HG03060 (cell line): Measurements from ENCODE around the gene ESR1.

Experiments used
- ATAC-seq: cut with Tn5 transposase; IDR thresholded peaks from one replicate; pipeline ENCODE4 v1.9.1; 2021; ENCODE audit warnings: low read depth, moderate number of reproducible peaks; ENCODE audit not compliant: unreplicated experiment

Gene ESR1

DNA sequence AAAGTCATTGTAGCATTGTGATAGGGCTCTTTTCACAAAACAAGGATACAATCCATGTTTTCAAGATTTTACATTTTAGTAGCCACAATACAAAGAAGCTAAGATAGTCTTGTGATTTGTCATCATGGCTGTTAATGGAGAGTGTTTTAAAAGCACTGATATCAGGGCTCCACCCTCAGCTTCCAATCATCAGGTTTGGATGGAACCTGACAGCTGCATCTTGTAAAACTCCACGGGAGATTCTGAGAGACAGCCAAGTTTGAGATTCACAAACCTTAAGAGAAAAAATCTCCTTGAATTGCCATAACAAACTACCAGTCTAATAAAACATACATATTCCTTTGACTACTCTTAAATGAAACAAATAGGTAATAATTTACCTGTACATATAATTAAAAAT is 280.2 kb downstream of the ESR1 start:
- ATAC-seq: no peak

- ATAC-seq: no peak
Observed at GRCh38 chr6:152089992-152090391, 282.5 kb downstream of the ESR1 start.

DNA sequence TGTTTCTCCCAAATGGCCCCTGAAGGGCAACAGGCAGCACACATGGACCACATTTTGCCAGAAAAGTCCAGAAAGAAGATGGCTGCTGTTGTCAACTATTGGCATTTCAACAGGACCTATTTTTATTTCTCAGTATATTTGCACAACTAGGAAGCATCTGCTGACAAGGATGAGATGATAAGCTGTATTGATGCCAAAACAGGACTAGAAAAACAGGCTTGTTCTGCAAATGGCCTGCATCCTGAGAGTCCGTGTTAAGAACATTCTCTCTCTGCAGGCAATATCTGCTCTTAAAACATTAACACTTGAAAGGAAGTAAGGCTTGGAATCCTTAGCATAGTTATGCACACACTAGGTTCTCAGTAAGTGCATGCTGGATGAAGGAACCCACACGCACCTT is 283.7 kb downstream of the ESR1 start:
- no peak for ATAC-seq

- no peak for ATAC-seq
Observed at GRCh38 chr6:152091851-152092341, 284.4 kb downstream of the ESR1 start.

GRCh38 chr6:152093711-152094110 is 286.2 kb downstream of the ESR1 start:
- no peak for ATAC-seq

- no peak for ATAC-seq
Observed at GRCh38 chr6:152094276-152094675, 286.8 kb downstream of the ESR1 start.

DNA sequence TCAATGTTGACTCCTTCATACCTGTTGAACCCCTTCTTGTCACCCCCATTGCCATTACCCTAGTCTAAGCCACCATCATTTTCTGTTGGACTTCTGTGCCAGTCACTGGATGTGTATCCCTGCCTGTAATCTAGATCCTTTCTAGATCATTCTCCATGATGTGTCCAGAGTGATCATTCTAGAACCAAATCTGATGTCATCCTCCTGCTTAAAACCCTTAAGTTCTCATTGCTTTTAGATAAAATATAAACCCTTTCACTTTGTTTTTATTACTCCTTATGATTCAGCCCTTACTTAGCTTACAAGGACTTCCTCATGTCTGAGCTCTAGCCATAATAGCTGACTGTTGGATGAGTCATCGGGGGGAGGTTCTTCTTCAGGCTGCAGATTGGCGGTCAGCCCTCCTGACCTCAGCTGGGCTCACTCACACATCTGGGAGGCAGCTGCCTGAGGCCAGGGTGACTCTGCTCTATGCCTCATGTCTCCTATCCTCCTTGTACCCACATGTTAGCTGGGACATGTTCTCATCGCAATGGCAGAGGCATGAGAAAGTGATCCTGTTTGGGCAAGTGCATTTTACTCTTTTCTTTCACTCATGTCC is 287.6 kb downstream of the ESR1 start:
- peak; percentile 86 for ATAC-seq

GRCh38 chr6:152096863-152097496 is 289.5 kb downstream of the ESR1 start:
- ATAC-seq: no peak

DNA sequence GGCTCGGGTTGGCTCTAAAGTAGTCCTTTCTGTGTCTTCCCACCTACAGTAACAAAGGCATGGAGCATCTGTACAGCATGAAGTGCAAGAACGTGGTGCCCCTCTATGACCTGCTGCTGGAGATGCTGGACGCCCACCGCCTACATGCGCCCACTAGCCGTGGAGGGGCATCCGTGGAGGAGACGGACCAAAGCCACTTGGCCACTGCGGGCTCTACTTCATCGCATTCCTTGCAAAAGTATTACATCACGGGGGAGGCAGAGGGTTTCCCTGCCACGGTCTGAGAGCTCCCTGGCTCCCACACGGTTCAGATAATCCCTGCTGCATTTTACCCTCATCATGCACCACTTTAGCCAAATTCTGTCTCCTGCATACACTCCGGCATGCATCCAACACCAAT is 291.2 kb downstream of the ESR1 start:
- ATAC-seq: no peak

DNA sequence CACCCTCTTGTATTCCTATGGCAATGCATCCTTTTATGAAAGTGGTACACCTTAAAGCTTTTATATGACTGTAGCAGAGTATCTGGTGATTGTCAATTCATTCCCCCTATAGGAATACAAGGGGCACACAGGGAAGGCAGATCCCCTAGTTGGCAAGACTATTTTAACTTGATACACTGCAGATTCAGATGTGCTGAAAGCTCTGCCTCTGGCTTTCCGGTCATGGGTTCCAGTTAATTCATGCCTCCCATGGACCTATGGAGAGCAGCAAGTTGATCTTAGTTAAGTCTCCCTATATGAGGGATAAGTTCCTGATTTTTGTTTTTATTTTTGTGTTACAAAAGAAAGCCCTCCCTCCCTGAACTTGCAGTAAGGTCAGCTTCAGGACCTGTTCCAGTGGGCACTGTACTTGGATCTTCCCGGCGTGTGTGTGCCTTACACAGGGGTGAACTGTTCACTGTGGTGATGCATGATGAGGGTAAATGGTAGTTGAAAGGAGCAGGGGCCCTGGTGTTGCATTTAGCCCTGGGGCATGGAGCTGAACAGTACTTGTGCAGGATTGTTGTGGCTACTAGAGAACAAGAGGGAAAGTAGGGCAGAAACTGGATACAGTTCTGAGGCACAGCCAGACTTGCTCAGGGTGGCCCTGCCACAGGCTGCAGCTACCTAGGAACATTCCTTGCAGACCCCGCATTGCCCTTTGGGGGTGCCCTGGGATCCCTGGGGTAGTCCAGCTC is 292.1 kb downstream of the ESR1 start:
- no peak for ATAC-seq

DNA sequence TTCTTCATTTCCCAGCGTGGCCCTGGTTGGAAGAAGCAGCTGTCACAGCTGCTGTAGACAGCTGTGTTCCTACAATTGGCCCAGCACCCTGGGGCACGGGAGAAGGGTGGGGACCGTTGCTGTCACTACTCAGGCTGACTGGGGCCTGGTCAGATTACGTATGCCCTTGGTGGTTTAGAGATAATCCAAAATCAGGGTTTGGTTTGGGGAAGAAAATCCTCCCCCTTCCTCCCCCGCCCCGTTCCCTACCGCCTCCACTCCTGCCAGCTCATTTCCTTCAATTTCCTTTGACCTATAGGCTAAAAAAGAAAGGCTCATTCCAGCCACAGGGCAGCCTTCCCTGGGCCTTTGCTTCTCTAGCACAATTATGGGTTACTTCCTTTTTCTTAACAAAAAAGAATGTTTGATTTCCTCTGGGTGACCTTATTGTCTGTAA is 292.7 kb downstream of the ESR1 start:
- ATAC-seq: no peak

- no peak for ATAC-seq
Observed at GRCh38 chr6:152107973-152108372, 300.5 kb downstream of the ESR1 start.

GRCh38 chr6:152110886-152111820 is 303.7 kb downstream of the ESR1 start:
- no peak for ATAC-seq

GRCh38 chr6:152112491-152113261 is 305.2 kb downstream of the ESR1 start:
- no peak for ATAC-seq

DNA sequence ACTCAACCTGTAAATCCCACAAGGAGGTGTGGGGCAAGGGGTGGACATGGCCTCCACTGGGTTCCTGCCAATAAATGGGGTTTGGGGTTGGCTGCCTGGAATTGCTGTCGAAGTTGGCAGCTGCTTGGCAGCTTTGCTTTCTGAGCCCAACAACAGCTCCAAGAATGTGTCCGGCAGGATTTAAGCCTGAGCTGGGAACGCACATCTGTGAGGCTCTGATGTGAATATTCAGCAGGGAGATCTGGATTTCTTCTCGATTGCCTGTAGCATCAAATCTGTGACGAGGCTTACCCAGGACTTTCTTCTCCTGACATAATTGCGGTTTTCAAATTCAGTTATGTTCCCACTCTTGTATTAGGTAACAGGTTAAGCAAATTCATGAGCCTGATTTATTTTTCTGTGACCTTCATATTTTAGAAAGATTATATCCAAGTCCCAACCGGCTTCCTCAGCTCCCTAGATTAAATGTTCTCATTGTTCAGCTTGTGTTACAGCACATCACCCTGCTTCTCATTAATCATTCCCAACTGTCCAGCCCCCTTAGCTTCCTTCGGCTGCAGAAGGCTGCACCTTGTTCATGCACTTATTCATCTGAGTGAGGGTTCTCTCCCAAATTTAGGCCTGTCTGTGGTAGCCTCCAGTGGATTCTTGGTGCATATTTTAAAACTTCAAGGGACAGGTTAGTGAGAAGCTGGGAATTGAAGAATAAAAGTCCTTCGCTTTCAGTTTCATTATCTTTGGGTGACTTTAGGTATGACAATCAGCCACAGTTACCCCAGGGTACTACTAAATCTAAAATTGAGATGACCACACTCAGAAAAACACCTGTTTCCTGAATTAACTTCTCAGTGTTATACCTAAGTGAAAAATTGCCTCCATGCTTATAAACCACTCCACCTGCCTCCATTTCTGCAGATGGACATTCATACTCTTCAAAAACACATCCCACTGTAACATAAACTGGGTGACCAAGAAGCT is 310.0 kb downstream of the ESR1 start:
- ATAC-seq: peak; percentile 73

- ATAC-seq: no peak
Observed at GRCh38 chr6:152118224-152118623, 310.7 kb downstream of the ESR1 start.

DNA sequence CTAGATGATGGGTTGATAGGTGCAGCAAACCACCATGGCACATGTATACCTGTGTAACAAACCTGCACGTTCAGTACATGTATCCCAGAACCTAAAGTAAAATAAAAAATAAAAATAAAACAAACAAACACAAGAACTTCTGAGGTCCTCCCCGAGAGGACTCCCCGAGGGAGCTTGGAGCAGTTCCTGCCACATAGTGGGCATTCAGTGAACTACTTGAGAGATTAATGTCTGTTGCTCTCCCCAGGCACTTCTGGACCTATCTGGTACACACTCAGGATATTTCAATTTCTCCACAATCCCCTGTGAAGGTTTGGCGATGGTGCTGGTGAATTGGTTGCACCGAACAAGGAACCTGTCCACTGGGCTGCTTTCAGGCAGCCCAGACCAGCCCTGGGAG is 311.2 kb downstream of the ESR1 start:
- ATAC-seq: no peak

- no peak for ATAC-seq
Observed at GRCh38 chr6:152119831-152120230, 312.3 kb downstream of the ESR1 start.

DNA sequence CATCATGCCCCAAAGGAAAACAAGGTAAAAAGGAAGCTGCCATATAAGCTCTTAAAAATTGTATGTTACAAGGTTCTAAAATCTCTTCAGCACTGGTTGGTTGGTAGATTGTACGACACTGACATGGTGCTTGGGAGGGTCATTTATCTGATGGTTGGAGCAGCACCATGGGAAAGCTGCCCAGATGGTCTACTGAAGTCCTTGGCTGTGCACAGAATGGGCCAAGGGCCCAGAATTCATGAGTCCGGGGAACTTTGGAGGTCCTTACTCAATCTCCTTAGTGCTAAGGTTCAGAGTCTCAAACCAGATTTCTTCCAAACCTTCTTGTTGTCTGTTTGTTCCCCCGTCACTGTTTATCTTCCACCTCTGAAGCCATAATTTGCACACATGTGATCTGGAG is 314.4 kb downstream of the ESR1 start:
- ATAC-seq: no peak
